Activated CD8-positive, alpha-beta T cell treated with anti-CD3 and anti-CD28 coated beads for 36 hours (primary cell): ENCODE data around the gene GRID1. TPM values are rescaled to one million over a fixed set of nuclear protein-coding genes. Genes with fewer than 3 reads are reported as not detected.

ENCODE experiments used
- ATAC-seq: fragments of 200-7000 bp; cut with Tn5 transposase; one replicate; pipeline ENCODE4 v1.10.0; 2021; ENCODE audit warnings: mild to moderate bottlenecking, moderate library complexity
- CTCF ChIA-PET: fragments of 350-600 bp; sonication (Branson Sonifier 250); formaldehyde crosslinking; loops from one replicate; lab custom pipeline; 2021; ENCODE audit warnings: antibody characterized with exemption; lab: Charles Lee
- POLR2A ChIA-PET: fragments of 350-600 bp; sonication (Branson Sonifier 250); formaldehyde crosslinking; loops from one replicate; lab custom pipeline; 2021; ENCODE audit warnings: antibody characterized with exemption; lab: Charles Lee
- DNase-seq: peaks from one replicate; pipeline ENCODE4 v3.0.0-alpha.2; 2020
- H3K27ac Mint-ChIP-seq: one replicate; pipeline ENCODE4 v1.8.0; 2021; ENCODE audit warnings: mild to moderate bottlenecking, mixed read lengths
- H3K27me3 Mint-ChIP-seq: one replicate; pipeline ENCODE4 v1.8.0; 2021; ENCODE audit warnings: mixed read lengths
- H3K36me3 Mint-ChIP-seq: one replicate; pipeline ENCODE4 v1.8.0; 2021; ENCODE audit warnings: low read depth, mixed read lengths
- H3K4me1 Mint-ChIP-seq: one replicate; pipeline ENCODE4 v1.8.0; 2021; ENCODE audit warnings: low read depth, mixed read lengths
- H3K4me3 Mint-ChIP-seq: one replicate; pipeline ENCODE4 v1.8.0; 2021; ENCODE audit warnings: mild to moderate bottlenecking, moderate library complexity, mixed read lengths
- H3K9me3 Mint-ChIP-seq: one replicate; pipeline ENCODE4 v1.8.0; 2021; ENCODE audit warnings: mixed read lengths
- CTCF ChIP-seq: fragments of 200-600 bp; IDR thresholded peaks from one replicate; pipeline ENCODE4 v1.8.0; 2022; ENCODE audit warnings: antibody characterized with exemption, mild to moderate bottlenecking
- intact Hi-C: fragments of 100-400 bp; cut with micrococcal nuclease; formaldehyde crosslinking; loops from one replicate; pipeline ENCODE4 v1.10.0; 2022
- total RNA-seq, 2 experiments: library from RNA; stranded (reverse); gene quantifications; one replicate each; pipeline ENCODE4 v1.2.3, GENCODE V29; 2021

The GRID1 gene
- total RNA-seq, 2 experiments from 2014 or later, result not detected

- DNase-seq (no peak), ATAC-seq (no peak)
- H3K9me3 Mint-ChIP-seq, result no peaks in the 10 kb centered on the region
- H3K27ac Mint-ChIP-seq, result no peak overlapping the region
- ChIA-PET CTCF (no interaction called here), POLR2A (no interaction called here)
- H3K27me3 Mint-ChIP-seq, result no peaks in the 10 kb centered on the region
- intact Hi-C loops, result no loop called here
- TF ChIP-seq CTCF, result no peak
- no peaks in the 10 kb centered on the region for H3K4me1 Mint-ChIP-seq
- H3K4me3 Mint-ChIP-seq, result no peak overlapping the region
- no peaks in the 10 kb centered on the region for H3K36me3 Mint-ChIP-seq
Measured at GRCh38 chr10:86151613-86152012, 215.0 kb downstream of the GRID1 start.

GRCh38 chr10:86149257-86149656 lies 217.3 kb downstream of the GRID1 start:
- Mint-ChIP-seq H3K27me3 (no peaks in the 10 kb centered on the region), H3K27ac (no peak overlapping the region), H3K9me3 (no peaks in the 10 kb centered on the region), H3K4me3 (no peak overlapping the region), H3K36me3 (no peaks in the 10 kb centered on the region), H3K4me1 (no peaks in the 10 kb centered on the region)
- ChIA-PET POLR2A (no interaction called here), CTCF (no interaction called here)
- DNase-seq, result no peak
- ATAC-seq, result no peak
- intact Hi-C loops, result no loop called here
- TF ChIP-seq CTCF, result no peak

GRCh38 chr10:86148117-86148516 lies 218.5 kb downstream of the GRID1 start:
- Mint-ChIP-seq H3K36me3 (no peaks in the 10 kb centered on the region), H3K27ac (no peak overlapping the region), H3K9me3 (no peaks in the 10 kb centered on the region), H3K4me3 (no peak overlapping the region), H3K27me3 (no peaks in the 10 kb centered on the region), H3K4me1 (no peaks in the 10 kb centered on the region)
- CTCF ChIA-PET, result no interaction called here
- POLR2A ChIA-PET, result no interaction called here
- ATAC-seq (no peak), DNase-seq (no peak)
- no peak for TF ChIP-seq CTCF
- intact Hi-C loops, result no loop called here

- H3K9me3 Mint-ChIP-seq, result no peaks in the 10 kb centered on the region
- ATAC-seq (no peak), DNase-seq (no peak)
- no peaks in the 10 kb centered on the region for H3K4me1 Mint-ChIP-seq
- ChIA-PET POLR2A (no interaction called here), CTCF (no interaction called here)
- intact Hi-C loops, result no loop called here
- H3K36me3 Mint-ChIP-seq, result no peaks in the 10 kb centered on the region
- H3K27ac Mint-ChIP-seq, result no peak overlapping the region
- no peak overlapping the region for H3K4me3 Mint-ChIP-seq
- no peaks in the 10 kb centered on the region for H3K27me3 Mint-ChIP-seq
- no peak for TF ChIP-seq CTCF
Measured at GRCh38 chr10:86144301-86144700, 222.3 kb downstream of the GRID1 start.

GRCh38 chr10:86141896-86142295 lies 224.7 kb downstream of the GRID1 start:
- no peaks in the 10 kb centered on the region for H3K4me1 Mint-ChIP-seq
- no peaks in the 10 kb centered on the region for H3K27me3 Mint-ChIP-seq
- intact Hi-C loops, result no loop called here
- H3K27ac Mint-ChIP-seq, result no peak overlapping the region
- CTCF ChIA-PET, result no interaction called here
- DNase-seq (no peak), ATAC-seq (no peak)
- H3K9me3 Mint-ChIP-seq, result no peaks in the 10 kb centered on the region
- POLR2A ChIA-PET, result no interaction called here
- no peaks in the 10 kb centered on the region for H3K36me3 Mint-ChIP-seq
- TF ChIP-seq CTCF, result no peak
- no peak overlapping the region for H3K4me3 Mint-ChIP-seq
